ENCODE measurements around the gene SLC35A5.

DNA sequence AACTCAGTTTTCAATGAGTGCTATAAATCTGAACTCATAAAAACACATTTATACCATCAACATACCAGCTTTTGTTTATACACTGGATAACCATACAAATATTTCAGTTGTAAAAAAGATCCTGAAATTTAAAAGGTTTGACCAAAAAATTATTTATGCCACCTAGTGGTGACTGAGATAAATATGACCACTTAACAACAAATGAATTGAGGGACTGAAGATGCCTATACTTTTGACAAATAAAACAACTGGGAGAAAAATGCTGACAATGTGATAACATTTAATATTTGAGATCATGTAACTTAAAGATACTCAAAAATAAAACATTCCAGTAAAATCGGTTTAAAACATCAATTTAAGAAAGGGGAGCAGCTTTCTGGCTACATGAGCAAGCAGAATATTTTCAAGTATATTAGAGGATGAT lies 30.5 kb upstream of the SLC35A5 start:
- TF ChIP-seq NR2F2 (IDR thresholded peaks at IDR 0.05) (no peak), GABPA (IDR thresholded peaks at IDR 0.05 in 1 of 2, conservative IDR thresholded peaks at IDR 0.05 in 1 of 2) (no peak), HNF4A (conservative IDR thresholded peaks at IDR 0.05) (no peak), EGR1 (IDR thresholded peaks at IDR 0.05; ENCODE audit: low read depth in 2 of 2) (no peak), MAX (IDR thresholded peaks at IDR 0.05) (no peak)
- TF ChIP-seq, protein P1, sequence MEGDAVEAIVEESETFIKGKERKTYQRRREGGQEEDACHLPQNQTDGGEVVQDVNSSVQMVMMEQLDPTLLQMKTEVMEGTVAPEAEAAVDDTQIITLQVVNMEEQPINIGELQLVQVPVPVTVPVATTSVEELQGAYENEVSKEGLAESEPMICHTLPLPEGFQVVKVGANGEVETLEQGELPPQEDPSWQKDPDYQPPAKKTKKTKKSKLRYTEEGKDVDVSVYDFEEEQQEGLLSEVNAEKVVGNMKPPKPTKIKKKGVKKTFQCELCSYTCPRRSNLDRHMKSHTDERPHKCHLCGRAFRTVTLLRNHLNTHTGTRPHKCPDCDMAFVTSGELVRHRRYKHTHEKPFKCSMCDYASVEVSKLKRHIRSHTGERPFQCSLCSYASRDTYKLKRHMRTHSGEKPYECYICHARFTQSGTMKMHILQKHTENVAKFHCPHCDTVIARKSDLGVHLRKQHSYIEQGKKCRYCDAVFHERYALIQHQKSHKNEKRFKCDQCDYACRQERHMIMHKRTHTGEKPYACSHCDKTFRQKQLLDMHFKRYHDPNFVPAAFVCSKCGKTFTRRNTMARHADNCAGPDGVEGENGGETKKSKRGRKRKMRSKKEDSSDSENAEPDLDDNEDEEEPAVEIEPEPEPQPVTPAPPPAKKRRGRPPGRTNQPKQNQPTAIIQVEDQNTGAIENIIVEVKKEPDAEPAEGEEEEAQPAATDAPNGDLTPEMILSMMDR (IDR thresholded peaks at IDR 0.05; ENCODE audit: low read depth, low read length, missing input control) = peak; percentile 37
- TF ChIP-seq, protein P2, sequence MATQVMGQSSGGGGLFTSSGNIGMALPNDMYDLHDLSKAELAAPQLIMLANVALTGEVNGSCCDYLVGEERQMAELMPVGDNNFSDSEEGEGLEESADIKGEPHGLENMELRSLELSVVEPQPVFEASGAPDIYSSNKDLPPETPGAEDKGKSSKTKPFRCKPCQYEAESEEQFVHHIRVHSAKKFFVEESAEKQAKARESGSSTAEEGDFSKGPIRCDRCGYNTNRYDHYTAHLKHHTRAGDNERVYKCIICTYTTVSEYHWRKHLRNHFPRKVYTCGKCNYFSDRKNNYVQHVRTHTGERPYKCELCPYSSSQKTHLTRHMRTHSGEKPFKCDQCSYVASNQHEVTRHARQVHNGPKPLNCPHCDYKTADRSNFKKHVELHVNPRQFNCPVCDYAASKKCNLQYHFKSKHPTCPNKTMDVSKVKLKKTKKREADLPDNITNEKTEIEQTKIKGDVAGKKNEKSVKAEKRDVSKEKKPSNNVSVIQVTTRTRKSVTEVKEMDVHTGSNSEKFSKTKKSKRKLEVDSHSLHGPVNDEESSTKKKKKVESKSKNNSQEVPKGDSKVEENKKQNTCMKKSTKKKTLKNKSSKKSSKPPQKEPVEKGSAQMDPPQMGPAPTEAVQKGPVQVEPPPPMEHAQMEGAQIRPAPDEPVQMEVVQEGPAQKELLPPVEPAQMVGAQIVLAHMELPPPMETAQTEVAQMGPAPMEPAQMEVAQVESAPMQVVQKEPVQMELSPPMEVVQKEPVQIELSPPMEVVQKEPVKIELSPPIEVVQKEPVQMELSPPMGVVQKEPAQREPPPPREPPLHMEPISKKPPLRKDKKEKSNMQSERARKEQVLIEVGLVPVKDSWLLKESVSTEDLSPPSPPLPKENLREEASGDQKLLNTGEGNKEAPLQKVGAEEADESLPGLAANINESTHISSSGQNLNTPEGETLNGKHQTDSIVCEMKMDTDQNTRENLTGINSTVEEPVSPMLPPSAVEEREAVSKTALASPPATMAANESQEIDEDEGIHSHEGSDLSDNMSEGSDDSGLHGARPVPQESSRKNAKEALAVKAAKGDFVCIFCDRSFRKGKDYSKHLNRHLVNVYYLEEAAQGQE (IDR thresholded peaks at IDR 0.05) = no peak

Measured in liver (tissue), 3 donors.